C1 segment of cervical spinal cord (tissue), 14 donors: ENCODE data around the gene RASL11B.
A peak's percentile ranks its signal among the peaks of the same experiment; 100 is the strongest.

Source experiments
- DNase-seq, 14 donors: peaks; one replicate each; lab custom pipeline; 2025; lab: John Stamatoyannopoulos, UW

RASL11B gene

DNA sequence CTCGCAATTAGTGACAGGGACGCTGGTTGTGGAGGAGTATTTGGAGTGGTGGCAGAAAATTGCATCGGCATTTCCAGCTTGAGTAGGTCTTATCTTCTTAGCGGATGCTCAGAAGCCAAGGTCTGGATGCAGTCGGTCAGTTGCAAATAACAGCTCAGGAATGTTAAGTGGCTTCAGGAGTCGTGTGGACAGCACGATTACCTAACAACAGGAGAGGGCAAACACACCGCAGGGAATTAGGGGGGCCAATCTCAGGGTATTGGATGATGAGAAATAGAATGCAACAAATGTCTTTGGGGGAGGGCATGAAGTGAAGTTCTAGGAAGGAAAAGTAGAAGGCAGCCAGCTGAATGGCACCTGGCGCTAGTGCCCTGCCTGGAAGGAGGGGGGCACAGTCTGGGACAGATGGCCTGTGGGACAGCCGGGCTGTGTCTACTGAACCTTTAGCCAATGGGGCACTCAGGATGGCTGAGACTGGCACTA, 11.8 kb downstream of the RASL11B start:
- DNase-seq = peak in 1 of 14 donors; percentile 82

DNA sequence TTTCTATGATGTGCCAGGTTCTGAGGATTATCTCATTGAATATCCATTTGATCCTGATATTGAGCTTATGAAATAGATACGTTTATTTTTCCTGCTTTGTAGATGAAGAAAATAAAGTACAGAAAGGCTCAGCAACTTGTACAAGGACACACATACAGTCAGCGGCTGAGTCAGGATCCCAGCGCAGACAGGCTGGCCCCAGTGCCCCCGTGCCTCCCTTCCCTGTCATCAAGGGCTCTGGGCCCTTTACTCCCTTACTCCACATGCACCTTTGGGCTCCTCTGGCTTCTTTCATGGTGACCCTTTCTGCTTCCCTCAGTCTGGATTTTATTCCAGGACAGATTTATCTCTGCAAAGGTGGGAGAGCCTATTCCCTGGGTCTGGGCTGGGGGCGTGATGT, 12.8 kb downstream of the RASL11B start:
- no peak for DNase-seq

GRCh38 chr4:52876069-52876468, 14.0 kb downstream of the RASL11B start:
- DNase-seq = no peak

DNA sequence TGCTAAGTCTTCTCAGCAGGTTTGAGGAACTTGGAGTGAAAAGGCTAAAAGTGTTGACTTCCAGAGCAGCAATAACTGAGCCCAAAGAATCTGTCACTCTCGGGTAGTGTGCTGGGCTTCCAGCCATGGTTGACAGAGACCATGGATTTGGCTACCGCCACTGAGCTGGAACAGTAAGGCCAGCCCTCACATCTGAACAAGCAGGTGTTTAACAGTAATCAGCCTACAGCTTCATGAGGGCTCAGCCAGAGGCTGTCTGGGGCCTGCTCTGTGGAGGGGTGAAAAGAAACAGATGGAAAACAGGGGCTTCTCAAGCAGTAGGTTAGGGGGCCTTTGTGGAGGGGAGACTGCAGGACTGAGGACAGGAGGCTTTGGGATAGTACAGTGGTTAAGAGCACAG, 14.9 kb downstream of the RASL11B start:
- no peak for DNase-seq

DNA sequence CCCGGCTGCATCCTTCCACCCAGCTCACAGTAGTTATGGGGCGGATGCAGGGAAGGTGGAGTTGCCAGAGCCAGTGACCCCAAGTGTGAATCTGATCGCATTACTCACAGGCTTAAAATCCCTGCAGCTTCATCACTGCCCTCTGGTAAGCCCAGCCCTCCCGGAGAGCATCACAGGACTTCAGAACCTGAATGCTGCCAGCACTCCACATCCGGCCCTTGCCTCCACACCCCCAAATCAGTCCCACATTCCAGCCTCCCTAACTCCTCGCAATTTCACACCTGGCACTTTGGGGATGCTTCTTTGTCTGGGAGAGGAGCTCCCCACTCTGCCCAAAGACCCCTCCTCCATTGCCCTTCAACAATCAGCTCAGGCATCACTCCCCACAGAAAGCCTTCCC, 15.6 kb downstream of the RASL11B start:
- no peak for DNase-seq

GRCh38 chr4:52879471-52879870, 17.4 kb downstream of the RASL11B start:
- no peak for DNase-seq

GRCh38 chr4:52880994-52881393, 18.9 kb downstream of the RASL11B start:
- no peak for DNase-seq

DNA sequence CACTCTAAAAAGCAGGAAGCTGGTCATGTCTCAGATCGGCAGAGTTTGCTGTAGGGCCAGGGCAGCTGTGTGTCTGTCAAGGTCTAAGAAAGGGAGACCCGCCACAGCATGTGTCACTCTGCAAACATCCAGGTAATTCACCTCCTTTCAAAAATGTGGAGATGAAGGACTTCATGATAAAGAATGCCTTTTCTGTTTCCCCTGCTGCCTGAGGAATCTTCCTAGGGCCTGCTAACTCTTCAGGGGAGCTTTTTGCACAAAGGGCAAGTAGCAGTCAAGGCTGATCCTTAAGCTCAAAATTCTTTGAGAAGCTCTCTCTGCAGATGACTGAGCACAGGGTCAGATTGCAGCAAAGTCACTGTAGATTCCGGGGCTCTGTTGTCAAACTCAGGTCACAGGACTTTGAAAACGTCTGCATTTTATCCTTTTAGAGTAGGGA, 21.1 kb downstream of the RASL11B start:
- no peak for DNase-seq

DNA sequence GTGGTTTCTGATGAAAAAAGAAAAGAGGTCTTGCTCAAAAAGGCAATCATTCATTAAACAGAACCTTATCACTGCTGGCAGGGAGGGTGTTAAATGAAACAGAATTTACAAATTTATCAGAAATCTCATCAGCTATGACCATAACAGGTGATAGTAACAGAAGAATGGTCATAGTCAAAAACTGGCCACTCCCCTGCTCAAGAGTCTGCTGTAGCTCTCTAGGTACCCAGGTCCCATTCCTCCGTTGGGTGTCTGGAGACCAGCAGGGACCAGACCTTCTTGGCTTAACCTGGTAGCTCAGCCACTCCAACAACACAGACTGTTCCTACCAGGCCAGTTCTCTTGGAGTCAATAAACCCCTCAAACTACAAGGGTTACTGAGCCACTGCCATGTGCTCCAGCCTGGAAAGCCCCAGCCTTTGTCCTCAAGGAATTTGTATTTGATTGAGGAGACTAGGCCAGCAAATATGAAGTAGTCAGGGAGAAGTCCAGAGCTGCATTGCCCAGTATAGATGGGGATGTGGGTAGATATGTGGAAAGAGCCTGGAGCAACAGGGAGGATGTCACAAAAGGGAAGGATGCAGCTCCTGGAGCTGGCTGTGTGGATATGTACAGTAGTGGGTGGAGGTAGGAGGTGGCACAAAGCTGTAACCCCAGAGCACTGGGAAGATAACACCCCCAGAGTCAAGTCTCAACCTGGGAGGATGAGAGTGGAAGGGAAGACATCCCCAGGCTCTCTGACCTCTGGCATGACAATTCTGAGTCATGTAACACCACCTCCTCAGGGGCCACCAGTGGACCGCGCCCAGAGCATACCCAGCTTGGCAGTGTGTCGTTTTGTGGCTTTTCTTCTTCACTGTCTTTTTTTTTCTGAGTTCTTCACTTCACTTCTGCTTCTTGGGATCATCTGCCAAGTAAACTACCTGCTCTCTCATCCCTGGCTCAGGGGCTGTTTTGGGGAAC, 21.9 kb downstream of the RASL11B start:
- no peak for DNase-seq

DNA sequence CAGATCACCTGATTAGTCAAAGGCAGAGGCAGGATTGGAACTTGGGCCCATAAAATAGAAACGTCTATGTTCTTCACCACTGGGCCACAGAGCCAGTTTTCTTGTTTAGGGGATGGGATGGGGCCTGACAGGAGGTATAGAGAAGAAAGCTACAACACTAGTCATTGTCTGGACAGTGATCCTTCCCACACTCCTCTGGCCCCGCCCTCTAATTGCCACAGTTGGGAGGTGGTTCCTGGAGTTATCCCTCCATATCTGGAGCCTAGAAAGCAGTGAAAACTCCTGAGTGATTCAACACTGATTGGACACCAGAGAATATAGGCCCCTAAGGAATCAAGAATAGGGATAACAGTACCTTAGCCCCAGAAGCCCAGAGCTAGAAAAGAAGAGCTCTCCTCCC, 22.9 kb downstream of the RASL11B start:
- no peak for DNase-seq

GRCh38 chr4:52889354-52889753, 27.2 kb downstream of the RASL11B start:
- DNase-seq = no peak

GRCh38 chr4:52889778-52890520, 27.8 kb downstream of the RASL11B start:
- no peak for DNase-seq

GRCh38 chr4:52890521-52890791, 28.3 kb downstream of the RASL11B start:
- DNase-seq = no peak

- DNase-seq = no peak
Observed at GRCh38 chr4:52891743-52892142, 29.6 kb downstream of the RASL11B start.

- DNase-seq = no peak
Observed at GRCh38 chr4:52892880-52893279, 30.8 kb downstream of the RASL11B start.

GRCh38 chr4:52894443-52894842, 32.3 kb downstream of the RASL11B start:
- no peak for DNase-seq

GRCh38 chr4:52903273-52903672, 41.2 kb downstream of the RASL11B start:
- no peak for DNase-seq

DNA sequence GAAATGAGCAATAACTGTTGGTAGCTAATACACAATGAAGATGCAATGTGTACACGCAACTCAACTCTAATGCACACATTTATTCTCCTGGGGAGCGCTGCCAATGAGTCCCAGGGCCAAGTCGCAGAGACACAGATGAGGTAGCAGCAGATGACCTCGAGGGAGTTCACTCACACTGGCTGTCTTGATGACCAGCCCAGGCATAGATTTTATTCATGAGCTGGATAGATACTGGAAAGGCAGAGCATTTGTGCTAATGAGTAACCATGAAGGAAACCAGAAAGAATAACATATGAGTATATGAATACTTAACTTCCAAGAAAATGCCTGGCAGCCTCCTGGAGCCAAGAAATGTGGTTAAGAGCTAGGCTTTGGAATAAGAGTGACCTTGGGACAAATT, 42.3 kb downstream of the RASL11B start:
- DNase-seq = no peak

DNA sequence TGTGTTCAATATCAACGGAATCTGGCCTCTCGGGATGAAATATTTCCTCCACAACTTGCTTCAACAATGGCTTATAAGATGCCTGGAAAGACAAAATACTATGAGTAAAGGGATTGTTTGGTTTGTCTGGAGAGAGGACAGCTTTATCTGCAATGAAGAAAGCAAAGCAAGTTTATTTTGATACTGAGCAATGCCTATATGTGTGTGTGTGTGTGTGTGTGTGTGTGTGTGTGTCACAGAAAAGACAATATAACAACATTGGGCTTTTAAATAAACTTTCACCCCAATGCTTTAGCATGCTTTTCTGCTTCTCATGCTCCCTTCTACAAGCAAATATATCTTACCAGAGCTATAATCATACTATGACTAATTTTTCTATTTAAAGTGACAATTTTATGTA, 45.4 kb downstream of the RASL11B start:
- DNase-seq = no peak

GRCh38 chr4:52910115-52910514, 48.0 kb downstream of the RASL11B start:
- no peak for DNase-seq

DNA sequence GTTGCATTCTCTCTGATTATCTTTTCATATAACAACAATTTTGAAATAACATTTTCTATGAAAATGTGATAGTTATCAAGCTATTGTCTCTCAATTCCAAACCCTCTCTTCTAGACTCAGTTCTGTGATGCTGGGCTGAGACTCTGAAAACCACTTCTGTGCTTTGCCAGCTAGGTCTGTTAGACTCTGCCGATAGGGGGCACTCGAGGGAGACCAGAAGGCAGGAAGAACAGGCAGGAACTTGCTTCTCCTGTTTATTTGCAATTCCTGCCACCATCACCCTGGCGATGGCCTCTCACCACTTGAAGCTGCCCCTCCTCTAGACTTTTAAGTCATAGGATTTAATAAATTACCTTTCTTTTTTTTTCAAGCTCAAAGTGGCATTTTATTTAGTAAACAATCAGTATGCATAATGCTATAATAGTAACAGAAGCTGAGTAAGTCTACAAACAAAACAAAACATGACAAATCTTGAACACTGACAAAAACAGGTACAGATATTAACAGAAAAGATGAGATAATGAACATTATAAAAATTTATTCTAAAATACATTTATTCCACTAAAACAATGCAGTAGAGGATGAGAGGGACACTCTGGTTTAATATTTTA, 49.7 kb downstream of the RASL11B start:
- peak in 8 of 14 donors; percentile 4 to 37 (median 15) for DNase-seq

DNA sequence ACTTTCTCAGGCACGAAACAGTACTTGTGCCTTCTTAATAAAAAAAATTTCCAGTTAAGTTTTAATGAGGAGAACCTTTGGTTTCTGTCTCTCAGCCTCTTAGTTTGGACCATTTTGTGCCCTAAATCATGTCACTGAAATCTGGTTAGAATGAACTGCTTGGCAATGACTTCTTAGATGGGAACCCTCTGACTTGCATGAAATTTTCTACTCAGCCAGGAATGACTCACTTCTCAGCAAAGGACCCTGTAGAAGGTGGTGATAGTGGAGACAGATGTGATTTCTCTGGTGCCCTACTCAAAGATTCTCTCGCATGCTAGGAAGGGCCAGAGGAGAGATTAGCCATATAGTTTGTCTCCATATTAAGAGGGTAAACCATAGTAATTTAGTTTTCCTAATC, 50.5 kb downstream of the RASL11B start:
- no peak for DNase-seq
